OCI-LY3 (cell line): ENCODE measurements around the gene DYRK1B.

ENCODE experiments used
- CTCF ChIP-seq: fragments of 200-600, 300-600 bp; sonication (generic); IDR thresholded peaks from 2 replicates; pipeline ENCODE4 v1.5.1; 2014; ENCODE audit warnings: antibody characterized with exemption, low read length, low read depth
- EZH2phosphoT487 ChIP-seq: fragments of 200-600 bp; shearing (Covaris generic); IDR thresholded peaks from 2 replicates; pipeline ENCODE4 v1.6.1; 2018; ENCODE audit warnings: antibody characterized with exemption, mixed run types, low read depth

DNA sequence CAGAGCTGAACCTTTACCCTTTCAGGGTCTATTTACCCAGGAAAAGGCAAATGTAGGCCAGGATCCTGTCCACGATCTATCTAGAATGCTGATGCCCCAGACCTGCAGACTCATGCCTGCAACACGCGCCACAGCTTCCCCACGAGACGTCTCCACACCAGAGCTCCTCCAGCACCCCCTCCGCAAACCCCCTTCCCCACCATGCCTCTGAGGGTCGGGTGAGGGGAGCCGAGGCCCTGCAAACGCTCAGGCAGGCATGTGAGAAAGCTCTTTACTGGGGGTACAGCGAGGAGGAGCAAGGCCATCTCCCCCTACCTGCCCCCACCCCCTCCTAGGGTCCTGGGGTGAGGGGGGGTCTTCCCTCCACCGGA, 8.9 kb downstream of the DYRK1B start:
- TF ChIP-seq EZH2phosphoT487 (no peak), CTCF (no peak)
